Vagina (tissue), 2 donors: ENCODE results near the gene SLC44A3.

Experiments
- CTCF ChIP-seq, 3 experiments: fragments of 450-650 bp in 2 of 3; fragments of 200-600 bp in 1 of 3; sonication (generic) in 1 of 3; IDR thresholded peaks; one replicate each; pipeline ENCODE4 v1.5.1; 2017 to 2019; ENCODE audit warnings: antibody characterized with exemption in 3 of 3, mild to moderate bottlenecking in 2 of 3, moderate library complexity in 2 of 3
- POLR2A ChIP-seq, 2 donors: fragments of 450-650 bp; IDR thresholded peaks; one replicate each; pipeline ENCODE4 v1.6.1; 2017; ENCODE audit warnings: antibody characterized with exemption in 2 of 2, mild to moderate bottlenecking in 2 of 2, moderate library complexity in 2 of 2

- TF ChIP-seq CTCF (IDR thresholded peaks at IDR 0.05) (no peak), POLR2A (IDR thresholded peaks at IDR 0.05) (no peak)
These were observed 29.5 kb upstream of the SLC44A3 start for GRCh38 chr1:94790670-94791069.
